Right lobe of liver (tissue), 4 donors: ENCODE data around the gene HOXD8.

ENCODE experiments used
- POLR2A ChIP-seq: fragments of 450-650 bp; IDR thresholded peaks from one replicate; pipeline ENCODE4 v1.6.1; 2017; ENCODE audit warnings: antibody characterized with exemption, mild to moderate bottlenecking
- TF ChIP-seq, protein P1 (sequence below), 4 donors: fragments of 200-600 bp in 3 of 4; fragments of 450-650 bp in 1 of 4; IDR thresholded peaks; one replicate each; pipeline versions ENCODE4 v1.5.1 to v1.8.0; 2016 to 2022; ENCODE audit warnings: antibody characterized with exemption in 4 of 4, mild to moderate bottlenecking in 2 of 4
- donor health status: DM: no; HTN: no; CAD: no.
- donor health status: DM: no; HTN: no; CAD: no.
- donor health status: DM: no; HTN: yes; CAD: no.

DNA sequence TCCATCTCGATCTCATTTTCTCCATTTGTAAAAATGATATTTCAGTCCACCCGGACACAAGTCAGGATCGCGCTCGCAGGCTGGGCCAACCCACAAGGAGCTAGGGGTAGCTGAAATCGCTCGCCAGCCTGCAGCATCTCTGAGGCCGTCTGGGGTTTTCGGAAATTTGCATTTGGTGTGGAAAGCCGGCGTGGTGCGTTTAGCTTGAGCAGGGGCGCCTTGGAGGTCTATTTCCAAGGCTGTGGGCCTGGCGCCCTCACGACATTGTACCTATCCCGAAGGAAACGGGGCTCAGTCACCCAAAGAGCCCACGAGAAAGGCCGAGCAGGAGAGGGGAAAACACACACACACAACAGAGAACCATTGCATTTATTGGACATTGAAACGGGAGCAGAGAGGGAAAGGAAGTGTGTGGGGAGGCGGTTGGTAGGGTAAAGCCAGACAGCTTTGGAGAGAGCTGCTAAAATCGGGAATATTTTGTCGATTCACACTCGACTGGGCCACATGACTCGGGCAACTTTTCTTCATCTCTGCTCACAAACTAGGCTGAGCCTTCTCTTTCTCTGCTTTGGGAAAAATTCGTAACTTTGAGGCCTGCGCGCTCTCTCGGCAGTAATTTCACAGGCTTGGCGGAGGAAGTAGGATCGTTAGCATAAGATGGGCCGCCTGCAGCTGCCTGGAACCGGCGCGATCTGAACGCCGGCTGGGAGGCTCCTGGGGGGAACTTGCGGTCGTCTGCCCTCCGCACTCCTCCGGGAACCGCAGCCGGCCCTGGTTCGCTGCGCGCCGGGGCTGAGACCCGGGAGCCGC is 1.1 kb upstream of the HOXD8 start:
- TF ChIP-seq, protein P1, sequence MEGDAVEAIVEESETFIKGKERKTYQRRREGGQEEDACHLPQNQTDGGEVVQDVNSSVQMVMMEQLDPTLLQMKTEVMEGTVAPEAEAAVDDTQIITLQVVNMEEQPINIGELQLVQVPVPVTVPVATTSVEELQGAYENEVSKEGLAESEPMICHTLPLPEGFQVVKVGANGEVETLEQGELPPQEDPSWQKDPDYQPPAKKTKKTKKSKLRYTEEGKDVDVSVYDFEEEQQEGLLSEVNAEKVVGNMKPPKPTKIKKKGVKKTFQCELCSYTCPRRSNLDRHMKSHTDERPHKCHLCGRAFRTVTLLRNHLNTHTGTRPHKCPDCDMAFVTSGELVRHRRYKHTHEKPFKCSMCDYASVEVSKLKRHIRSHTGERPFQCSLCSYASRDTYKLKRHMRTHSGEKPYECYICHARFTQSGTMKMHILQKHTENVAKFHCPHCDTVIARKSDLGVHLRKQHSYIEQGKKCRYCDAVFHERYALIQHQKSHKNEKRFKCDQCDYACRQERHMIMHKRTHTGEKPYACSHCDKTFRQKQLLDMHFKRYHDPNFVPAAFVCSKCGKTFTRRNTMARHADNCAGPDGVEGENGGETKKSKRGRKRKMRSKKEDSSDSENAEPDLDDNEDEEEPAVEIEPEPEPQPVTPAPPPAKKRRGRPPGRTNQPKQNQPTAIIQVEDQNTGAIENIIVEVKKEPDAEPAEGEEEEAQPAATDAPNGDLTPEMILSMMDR (IDR thresholded peaks at IDR 0.05), result no peak
- no peak for TF ChIP-seq POLR2A
